ENCODE data around the gene NABP2. TPM values are rescaled to one million over a fixed set of nuclear protein-coding genes. Genes with fewer than 3 reads are reported as not detected.

NABP2 gene
- polyA plus RNA-seq, 1 of the 3 experiments (the other 2 are of a cell fraction): 49.3 TPM

DNA sequence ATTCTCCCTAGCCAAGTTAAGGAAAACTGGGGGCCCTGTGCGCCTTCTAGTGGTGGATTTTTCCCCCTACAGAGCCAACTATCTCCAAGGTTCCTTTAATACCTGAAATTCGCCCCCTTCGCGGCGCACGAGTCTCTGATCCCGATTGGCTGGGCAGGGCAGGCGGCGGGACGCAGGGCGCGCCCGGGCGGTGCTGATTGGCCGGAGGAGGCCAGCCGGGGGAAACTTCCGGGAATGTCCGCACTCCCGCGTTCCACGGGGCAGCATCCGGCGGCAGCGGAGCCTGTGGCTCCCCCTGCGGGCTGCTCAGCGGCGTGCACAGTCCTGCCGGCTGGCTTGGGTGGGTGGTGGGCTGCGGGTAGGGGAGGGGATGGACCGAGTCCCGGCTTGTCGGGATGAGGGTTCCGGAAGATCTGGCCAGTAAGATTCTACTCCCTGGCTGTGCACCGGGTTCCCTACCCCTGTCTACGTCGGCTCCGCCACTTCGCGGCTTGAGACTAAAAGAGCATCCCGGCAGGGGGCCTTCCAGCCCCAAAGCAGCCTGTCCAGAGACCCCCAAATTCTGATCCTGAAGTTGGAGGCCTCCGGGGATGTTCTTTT is at the start of gene NABP2 (continued):
- TF ChIP-seq, protein P1, sequence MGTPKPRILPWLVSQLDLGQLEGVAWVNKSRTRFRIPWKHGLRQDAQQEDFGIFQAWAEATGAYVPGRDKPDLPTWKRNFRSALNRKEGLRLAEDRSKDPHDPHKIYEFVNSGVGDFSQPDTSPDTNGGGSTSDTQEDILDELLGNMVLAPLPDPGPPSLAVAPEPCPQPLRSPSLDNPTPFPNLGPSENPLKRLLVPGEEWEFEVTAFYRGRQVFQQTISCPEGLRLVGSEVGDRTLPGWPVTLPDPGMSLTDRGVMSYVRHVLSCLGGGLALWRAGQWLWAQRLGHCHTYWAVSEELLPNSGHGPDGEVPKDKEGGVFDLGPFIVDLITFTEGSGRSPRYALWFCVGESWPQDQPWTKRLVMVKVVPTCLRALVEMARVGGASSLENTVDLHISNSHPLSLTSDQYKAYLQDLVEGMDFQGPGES (IDR thresholded peaks at IDR 0.05; ENCODE audit: low read depth, low read length): peak; percentile 68
- TF ChIP-seq RAD21 (IDR thresholded peaks at IDR 0.05; ENCODE audit: low read length): peak; percentile 56
- TF ChIP-seq, protein P2, sequence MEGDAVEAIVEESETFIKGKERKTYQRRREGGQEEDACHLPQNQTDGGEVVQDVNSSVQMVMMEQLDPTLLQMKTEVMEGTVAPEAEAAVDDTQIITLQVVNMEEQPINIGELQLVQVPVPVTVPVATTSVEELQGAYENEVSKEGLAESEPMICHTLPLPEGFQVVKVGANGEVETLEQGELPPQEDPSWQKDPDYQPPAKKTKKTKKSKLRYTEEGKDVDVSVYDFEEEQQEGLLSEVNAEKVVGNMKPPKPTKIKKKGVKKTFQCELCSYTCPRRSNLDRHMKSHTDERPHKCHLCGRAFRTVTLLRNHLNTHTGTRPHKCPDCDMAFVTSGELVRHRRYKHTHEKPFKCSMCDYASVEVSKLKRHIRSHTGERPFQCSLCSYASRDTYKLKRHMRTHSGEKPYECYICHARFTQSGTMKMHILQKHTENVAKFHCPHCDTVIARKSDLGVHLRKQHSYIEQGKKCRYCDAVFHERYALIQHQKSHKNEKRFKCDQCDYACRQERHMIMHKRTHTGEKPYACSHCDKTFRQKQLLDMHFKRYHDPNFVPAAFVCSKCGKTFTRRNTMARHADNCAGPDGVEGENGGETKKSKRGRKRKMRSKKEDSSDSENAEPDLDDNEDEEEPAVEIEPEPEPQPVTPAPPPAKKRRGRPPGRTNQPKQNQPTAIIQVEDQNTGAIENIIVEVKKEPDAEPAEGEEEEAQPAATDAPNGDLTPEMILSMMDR (IDR thresholded peaks at IDR 0.05): peak; percentile 89

DNA sequence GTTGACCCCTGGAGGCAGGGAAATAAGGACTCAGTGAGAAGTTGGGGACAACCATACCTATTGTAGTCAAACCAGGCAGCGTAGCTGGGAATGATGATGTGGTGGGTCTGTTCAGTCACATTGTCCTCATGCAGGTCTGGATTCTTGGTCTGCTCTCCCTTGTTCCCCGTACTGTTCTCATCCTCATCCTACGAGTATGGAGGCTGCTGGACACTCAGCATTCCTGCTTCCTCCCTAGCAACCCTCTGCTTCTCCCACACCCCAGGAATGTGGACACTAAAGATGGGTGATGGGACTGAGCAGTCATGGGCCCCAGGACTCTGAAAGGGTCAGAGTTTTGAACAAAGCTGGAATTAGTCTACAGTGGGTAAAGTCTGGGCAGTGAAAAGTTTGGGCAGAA is 45.8 kb upstream of the NABP2 start:
- ChIA-PET CTCF (interaction anchor here (4.3 kb wide), 1 partner anchor 10 kb away, joined by 30 read pairs; the partner anchor contains the start of gene SMARCC2), POLR2A (no interaction called here)
- 92% methylated on average over 3 of the region's 3 CpGs for whole genome bisulfite sequencing (ENCODE audit: low lambda C conversion rate)
- Histone ChIP-seq H3K79me2 (ENCODE audit: insufficient read depth) (peaks cover 5% of the 10 kb centered on the region; the same call in 1 of the 2 replicates), H3K9ac (no peak overlapping the region), H3K27ac (ENCODE audit: low read depth in 2 of 2, low read length in 1 of 2) (no peak overlapping the region), H3K27me3 (ENCODE audit: insufficient read depth) (no peaks in the 10 kb centered on the region), H3K4me1 (ENCODE audit: control insufficient read depth in 1 of 2, insufficient read depth in 2 of 2, low read depth in 1 of 2, low read length in 1 of 2) (no peaks in the 10 kb centered on the region), H3K4me2 (no peak overlapping the region), H3K36me3 (replicated peaks in 1 of 2; ENCODE audit: control insufficient read depth in 1 of 2, insufficient read depth in 2 of 2, low read length in 1 of 2) (peaks cover 62 to 70% of the 10 kb centered on the region in 2 experiments), H3K9me2 (no peaks in the 10 kb centered on the region), H3F3A (replicated peaks; ENCODE audit: insufficient read depth) (peaks cover 5% of the 10 kb centered on the region), H3K9me3 (no peaks in the 10 kb centered on the region), H4K20me1 (ENCODE audit: insufficient read depth) (no peaks in the 10 kb centered on the region), H3K4me3 (ENCODE audit: low read depth in 2 of 2, low read length in 1 of 2) (no peak overlapping the region), H2AFZ (ENCODE audit: low read depth) (no peak overlapping the region)
- TF ChIP-seq POLR2AphosphoS5 (IDR thresholded peaks at IDR 0.05; ENCODE audit: low read depth, low read length): no peak; the same call in 1 of the 2 replicates
- TF ChIP-seq FOXJ3 (CRISPR knock-in tag; IDR thresholded peaks at IDR 0.05): no peak
- TF ChIP-seq FOXM1 (IDR thresholded peaks at IDR 0.05; ENCODE audit: low read depth): no peak
- TF ChIP-seq PBX3 (IDR thresholded peaks at IDR 0.05): no peak
- TF ChIP-seq REST (IDR thresholded peaks at IDR 0.05; ENCODE audit: low read depth, low read length): no peak
- DNase-seq: no peak

Data from SK-N-SH (cell line).